ENCODE measurements around the gene PPP1R36. TPM values are rescaled to one million over a fixed set of nuclear protein-coding genes. Genes with fewer than 3 reads are reported as not detected.
A peak's percentile ranks its signal among the peaks of the same experiment; 100 is the strongest.

Gene PPP1R36
- total RNA-seq, 4 donors from 2014 or later, result 0.70 to 1.2 TPM; not detected in 2

DNA sequence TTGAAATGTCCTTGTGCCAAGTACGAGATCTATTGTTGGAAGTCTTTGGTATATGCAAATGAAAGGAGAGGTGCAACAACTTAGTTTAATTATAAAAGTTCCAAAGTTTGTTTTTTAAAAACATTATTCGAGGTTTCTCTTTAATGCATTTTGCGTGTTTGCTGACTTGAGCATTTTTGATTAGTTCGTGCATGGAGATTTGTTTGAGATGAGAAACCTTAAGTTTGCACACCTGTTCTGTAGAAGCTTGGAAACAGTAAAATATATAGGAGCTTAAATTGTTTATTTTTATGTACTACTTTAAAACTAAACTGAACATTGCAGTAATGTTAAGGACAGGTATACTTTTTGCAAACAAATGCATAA, 6.9 kb upstream of the PPP1R36 start:
- peak overlapping the region; percentile 36 to 46 for H3K4me3 ChIP-seq
- H3K36me3 ChIP-seq, result no peaks in the 10 kb centered on the region
- no peak for DNase-seq
- no peaks in the 10 kb centered on the region for H3K27me3 ChIP-seq
- intact Hi-C loops (cut with DNase I; ENCODE audit: low total_unique reads), result loop anchor here (10.0 kb wide), 1 partner anchor 92 kb away; no protein-coding TSS in a partner anchor
- H3K4me1 ChIP-seq, result no peaks in the 10 kb centered on the region
- TF ChIP-seq CTCF (IDR thresholded peaks at IDR 0.05), result no peak
- no peak for TF ChIP-seq POLR2A (IDR thresholded peaks at IDR 0.05)
- H3K9me3 ChIP-seq, result no peaks in the 10 kb centered on the region
- H3K27ac ChIP-seq, result peak overlapping the region in 1 of 2 donors; percentile 11

DNA sequence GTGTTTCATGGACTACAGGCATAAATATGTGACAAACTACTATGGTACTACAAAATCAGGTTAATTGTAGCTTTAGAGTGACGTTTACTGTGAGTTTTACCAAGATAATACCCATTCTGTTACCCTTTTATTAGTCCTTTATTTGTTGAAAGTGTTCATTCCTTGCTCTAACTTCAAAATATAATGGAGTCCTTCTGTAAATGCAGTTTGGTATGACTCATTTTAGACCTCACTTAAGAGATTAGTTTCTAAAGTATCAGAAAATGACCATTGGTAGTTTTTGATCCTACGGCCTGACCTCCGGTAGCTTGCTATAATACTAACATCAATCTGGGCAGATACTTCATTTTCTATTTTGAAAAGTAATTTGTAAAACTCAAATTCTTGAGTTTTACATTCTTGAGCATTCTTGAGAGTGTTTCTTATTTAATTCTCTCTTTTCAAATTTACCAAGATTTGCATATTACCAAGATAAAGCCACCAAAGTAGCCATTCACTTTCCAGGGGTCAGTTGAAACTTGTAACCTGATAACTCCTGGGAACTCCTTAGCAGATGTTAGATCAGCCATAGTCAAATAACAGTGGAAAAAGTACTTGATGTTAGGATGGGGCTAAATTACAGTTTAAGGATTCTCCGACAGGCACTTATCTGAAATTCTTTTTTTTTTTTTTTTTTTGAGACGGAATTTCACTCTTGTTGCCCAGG, 5.0 kb upstream of the PPP1R36 start:
- H3K4me3 ChIP-seq, result no peak overlapping the region
- H3K4me1 ChIP-seq, result peaks cover 0 to 4% of the 10 kb centered on the region in 2 donors
- TF ChIP-seq CTCF (IDR thresholded peaks at IDR 0.05) (no peak), POLR2A (IDR thresholded peaks at IDR 0.05) (no peak)
- no peak for DNase-seq
- H3K9me3 ChIP-seq, result no peaks in the 10 kb centered on the region
- H3K27ac ChIP-seq, result peak overlapping the region in 1 of 2 donors; percentile 2
- intact Hi-C loops (cut with DNase I; ENCODE audit: low total_unique reads), result loop anchor here (10.0 kb wide), 1 partner anchor 90 kb away; no protein-coding TSS in a partner anchor
- no peaks in the 10 kb centered on the region for H3K36me3 ChIP-seq
- no peaks in the 10 kb centered on the region for H3K27me3 ChIP-seq

GRCh38 chr14:64549016-64549415, 745 bp upstream of the PPP1R36 start:
- Histone ChIP-seq H3K4me1 (peaks cover 0 to 5% of the 10 kb centered on the region in 2 donors), H3K36me3 (no peaks in the 10 kb centered on the region), H3K4me3 (no peak overlapping the region), H3K27ac (no peak overlapping the region), H3K27me3 (no peaks in the 10 kb centered on the region), H3K9me3 (no peaks in the 10 kb centered on the region)
- no peak for DNase-seq
- intact Hi-C loops (cut with DNase I; ENCODE audit: low total_unique reads), result loop anchor here (10.0 kb wide), 1 partner anchor 86 kb away; no protein-coding TSS in a partner anchor
- no peak for TF ChIP-seq CTCF (IDR thresholded peaks at IDR 0.05)
- no peak for TF ChIP-seq POLR2A (IDR thresholded peaks at IDR 0.05)

GRCh38 chr14:64550621-64551333, 1.0 kb downstream of the PPP1R36 start:
- intact Hi-C loops (cut with DNase I; ENCODE audit: low total_unique reads), result no loop called here
- Histone ChIP-seq H3K9me3 (no peaks in the 10 kb centered on the region), H3K4me1 (peaks cover 0 to 5% of the 10 kb centered on the region in 2 donors), H3K36me3 (no peaks in the 10 kb centered on the region), H3K4me3 (no peak overlapping the region), H3K27me3 (no peaks in the 10 kb centered on the region), H3K27ac (no peak overlapping the region)
- TF ChIP-seq CTCF (IDR thresholded peaks at IDR 0.05) (no peak), POLR2A (IDR thresholded peaks at IDR 0.05) (no peak)
- no peak for DNase-seq

GRCh38 chr14:64554556-64554955, 4.8 kb downstream of the PPP1R36 start:
- peaks cover 0 to 3% of the 10 kb centered on the region in 2 donors for H3K4me1 ChIP-seq
- H3K9me3 ChIP-seq, result no peaks in the 10 kb centered on the region
- H3K27ac ChIP-seq, result no peak overlapping the region
- no peak for TF ChIP-seq POLR2A (IDR thresholded peaks at IDR 0.05)
- TF ChIP-seq CTCF (IDR thresholded peaks at IDR 0.05), result no peak
- no peak overlapping the region for H3K4me3 ChIP-seq
- DNase-seq, result no peak
- H3K36me3 ChIP-seq, result no peaks in the 10 kb centered on the region
- H3K27me3 ChIP-seq, result no peaks in the 10 kb centered on the region
- intact Hi-C loops (cut with DNase I; ENCODE audit: low total_unique reads), result no loop called here
